ENCODE results near the gene UPF3B.
"Not testable (repeated sequence)": the region's sequence is repeated elsewhere in the genome, so short reads cannot be mapped to it uniquely, and the experiment has no call there.

DNA sequence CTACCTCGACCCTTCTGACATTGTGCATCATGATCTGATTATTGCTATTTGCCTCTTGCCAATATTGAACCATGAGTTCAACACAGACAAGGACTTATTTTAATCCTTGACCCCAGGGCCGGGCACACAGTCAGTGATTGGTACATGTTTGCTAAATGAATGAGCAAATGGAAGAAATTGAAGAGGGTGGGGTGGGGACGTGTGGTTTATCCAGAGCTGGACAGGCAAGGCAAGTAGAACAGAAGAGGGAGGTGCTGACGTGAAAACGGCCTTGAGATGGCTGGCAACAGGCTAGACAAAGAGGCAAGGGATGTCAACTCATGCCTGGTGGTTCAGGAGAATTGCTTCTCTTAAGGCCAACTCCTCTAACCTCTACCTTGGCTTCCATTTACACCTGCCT lies 28.5 kb downstream of the UPF3B start:
- TF ChIP-seq EP300, POLR2A (IDR thresholded peaks at IDR 0.05): not testable (repeated sequence)
